GM20431 (cell line): ENCODE data around the gene ALDH1A1.
"Not testable (repeated sequence)": the region's sequence is repeated elsewhere in the genome, so short reads cannot be mapped to it uniquely, and the experiment has no call there.

Experiments
- in situ Hi-C: fragments of 300-500 bp; cut with MseI, MboI; formaldehyde crosslinking; loops from one replicate; pipeline ENCODE4 v1.15.0; 2020; ENCODE audit warnings: low sequenced_read_pairs; ENCODE audit not compliant: unreplicated experiment

ALDH1A1 gene

DNA sequence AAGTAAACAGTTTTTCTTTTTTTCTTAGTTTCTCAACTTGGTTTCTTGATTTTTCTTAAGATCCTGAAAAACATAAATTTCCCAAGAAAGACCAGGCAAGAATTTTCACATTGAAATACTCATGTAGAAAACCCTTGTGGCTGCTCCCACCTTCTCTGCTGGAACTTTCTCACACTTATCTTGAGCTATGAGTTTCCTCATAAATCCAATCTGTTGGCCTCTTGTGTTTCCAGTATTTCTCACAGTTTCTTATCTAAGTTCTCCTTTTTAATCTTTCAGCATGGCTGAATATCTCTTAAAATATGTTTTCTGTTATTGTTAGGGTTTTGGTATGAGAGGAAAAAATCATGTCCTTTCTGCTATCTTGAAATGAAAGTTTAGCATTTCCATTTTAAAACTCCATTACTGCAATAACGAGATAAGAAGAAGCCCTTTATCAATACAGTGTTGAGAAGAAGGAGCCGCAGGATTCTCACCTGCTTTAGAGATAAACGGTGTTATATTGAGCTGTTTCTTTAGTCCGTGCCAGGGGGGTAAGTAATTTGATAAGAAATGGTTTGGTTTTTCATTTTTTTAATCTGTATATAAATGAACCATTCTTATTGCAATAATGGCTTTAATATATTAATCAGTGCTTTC is 89.3 kb downstream of the ALDH1A1 start:
- in situ Hi-C loops = no loop called here

DNA sequence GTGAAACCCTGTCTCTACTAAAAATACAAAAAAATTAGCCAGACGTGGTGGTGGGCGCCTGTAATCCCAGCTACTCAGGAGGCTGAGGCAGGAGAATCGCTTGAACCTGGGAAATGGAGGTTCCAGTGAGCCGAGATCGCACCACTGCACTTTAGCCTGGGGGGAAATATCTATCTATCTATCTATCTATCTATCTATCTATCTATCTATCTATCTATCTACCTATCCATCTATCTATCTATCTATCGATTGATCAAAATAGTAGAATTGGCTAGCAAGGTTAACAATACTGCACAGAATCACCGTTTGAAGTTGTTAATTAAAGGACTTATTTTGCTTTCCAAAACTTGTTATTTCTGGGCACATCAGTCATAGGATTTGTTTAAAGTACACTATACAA is 90.1 kb downstream of the ALDH1A1 start:
- in situ Hi-C loops = not testable (repeated sequence)

DNA sequence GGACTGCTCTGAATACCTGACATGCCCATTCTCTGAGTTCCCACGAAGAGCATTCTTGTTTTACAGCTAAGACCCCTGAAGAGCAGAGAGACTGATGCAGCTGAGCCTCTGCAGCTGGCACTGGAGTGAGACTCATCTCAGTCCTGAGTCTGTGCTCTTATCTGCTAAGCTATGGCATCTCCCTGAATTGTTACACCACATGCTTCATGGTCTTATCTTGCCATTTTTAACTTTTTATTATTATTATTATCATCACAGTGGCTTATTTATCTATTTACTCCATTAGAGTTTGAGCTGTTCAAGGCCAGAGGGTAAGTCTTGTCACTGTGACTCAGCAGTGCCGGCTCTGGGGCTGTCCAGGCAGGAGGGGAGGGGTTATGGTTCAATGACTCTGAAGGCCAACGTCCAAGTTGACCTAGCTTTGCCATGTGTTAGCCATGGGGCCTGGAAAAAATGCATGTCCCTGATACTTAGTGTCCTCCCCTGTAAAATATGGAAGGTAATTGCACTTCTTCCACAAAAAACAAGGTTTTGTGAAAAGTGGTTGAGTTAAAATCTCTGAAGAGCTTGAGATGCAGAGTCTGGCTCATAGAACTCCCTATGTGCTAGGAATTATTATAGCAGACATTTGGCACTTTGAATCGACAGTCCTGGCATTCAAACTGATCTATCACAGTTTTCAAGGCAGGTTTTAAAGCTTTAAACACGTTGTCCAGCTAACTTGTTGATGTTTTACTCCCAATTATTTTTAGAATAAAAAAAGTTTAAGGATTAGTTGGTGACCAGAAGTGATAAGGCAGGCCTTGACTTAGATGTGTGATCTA is 94.6 kb downstream of the ALDH1A1 start:
- in situ Hi-C loops = no loop called here

DNA sequence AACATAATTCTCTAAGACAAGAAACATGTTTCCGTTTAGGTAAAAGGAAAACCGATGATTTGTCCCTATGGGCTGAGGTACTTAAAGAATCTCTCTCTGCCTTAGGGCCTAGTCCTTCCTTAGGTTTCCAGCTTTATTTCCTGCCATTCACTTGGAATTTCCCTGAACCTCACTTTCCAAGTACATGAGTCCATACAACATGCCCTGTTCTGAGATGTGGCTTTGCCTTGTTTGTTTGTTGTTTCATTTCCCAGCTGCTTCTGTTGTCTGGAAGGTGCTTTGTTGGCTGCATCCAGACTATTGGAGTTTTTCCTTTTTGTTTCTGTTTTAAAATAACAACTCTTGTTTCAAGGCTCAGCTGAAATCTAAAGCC is 95.2 kb downstream of the ALDH1A1 start:
- in situ Hi-C loops = no loop called here

DNA sequence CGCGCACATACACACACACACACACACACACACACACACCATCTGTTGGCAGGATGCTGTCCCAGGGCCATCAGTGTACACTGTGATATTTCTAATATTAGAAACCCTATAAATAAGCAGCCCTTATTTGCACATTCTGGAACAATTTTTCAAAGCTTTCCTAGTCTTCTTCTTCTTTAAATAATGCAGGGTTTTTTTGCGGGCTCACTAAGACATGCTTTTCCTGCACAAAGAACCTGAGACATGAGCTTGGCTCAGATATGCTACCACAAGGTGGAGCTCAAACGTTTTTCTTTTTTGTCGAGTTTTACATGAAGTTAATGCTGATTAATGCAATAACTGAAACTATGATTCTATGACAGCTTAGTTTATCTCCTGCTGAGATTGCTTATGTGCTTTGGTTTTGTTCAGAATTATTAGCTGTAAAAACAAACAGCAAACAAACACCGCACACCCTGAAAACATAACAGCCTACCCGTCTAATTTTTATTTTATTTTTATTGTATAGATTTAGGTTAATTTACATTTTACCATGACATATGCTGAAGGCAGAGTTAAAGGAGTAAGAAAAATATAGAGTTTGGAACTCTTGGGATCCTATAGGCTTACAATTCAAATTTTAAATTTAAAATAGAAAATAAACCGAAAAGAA is 95.8 kb downstream of the ALDH1A1 start:
- in situ Hi-C loops = no loop called here

DNA sequence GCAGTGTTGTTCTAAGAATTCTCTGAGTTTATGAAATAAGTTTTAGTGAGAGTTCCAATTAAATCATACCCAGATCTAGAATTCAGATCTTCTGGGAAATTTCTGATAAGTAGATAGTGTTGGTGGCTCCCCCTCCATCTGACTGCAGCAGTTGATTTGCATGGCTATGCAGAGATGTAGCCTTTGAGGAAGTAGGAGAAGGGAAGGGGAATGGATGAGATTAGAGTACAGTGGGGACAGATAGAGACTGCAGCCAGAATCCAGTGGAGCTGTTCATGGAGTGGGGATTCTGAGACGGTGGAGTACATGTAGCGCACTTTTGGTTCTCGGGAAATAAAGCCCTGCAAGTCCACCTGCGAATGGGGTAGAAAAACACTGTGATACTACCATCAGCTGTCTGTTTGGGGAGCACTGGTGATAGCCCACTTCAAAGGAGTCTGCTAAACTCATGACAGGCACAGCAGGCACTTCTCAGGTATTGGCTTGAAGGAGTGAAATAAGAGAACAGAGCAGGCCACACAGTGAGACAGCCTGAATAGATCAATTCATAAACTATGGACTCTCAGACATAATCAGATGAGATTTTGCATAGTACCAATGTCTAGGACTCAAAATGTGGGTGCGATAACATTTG is 96.8 kb downstream of the ALDH1A1 start:
- in situ Hi-C loops = no loop called here

DNA sequence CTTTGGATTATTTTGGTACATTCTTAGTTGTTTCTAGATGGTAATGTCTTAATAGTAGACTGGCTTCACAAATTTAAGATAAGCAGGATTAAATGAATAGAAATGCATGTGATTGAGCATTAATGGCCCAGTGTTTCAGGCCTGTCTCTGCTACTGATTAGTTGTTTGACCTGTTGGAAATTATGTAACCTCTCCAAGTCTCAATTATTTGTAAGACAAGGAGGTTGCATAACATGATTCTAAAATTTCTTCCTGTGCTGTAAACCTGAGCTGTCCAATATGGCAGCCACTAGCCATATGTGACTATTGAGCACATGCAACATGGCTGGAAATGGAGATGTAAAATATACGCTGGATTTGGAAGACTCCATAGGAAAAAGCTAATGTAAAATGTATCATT is 97.5 kb downstream of the ALDH1A1 start:
- in situ Hi-C loops = no loop called here
